Astrocyte of the spinal cord (primary cell): ENCODE measurements around the gene NCKAP5.

Experiments
- DNase-seq: peaks from one replicate; pipeline ENCODE4 v3.0.0; 2011; ENCODE audit warnings: low read depth, low spot score
- H3K4me3 ChIP-seq: 2 replicates; pipeline ENCODE4 v1.5.1; 2011; ENCODE audit warnings: low read depth, mild to moderate bottlenecking, low read length, moderate library complexity
- CTCF ChIP-seq: IDR thresholded peaks from 2 replicates; pipeline ENCODE4 v1.5.1; 2012; ENCODE audit warnings: low read depth, mild to moderate bottlenecking, low read length, inconsistent platforms
- in situ Hi-C: cut with HindIII; loops from 2 replicates; pipeline ENCODE4 v1.10.0; 2017; ENCODE audit warnings: low sequenced_read_pairs

The NCKAP5 gene

GRCh38 chr2:133077269-133077822 lies 490.9 kb downstream of the NCKAP5 start:
- no peak for TF ChIP-seq CTCF
- in situ Hi-C loops, result no loop called here

GRCh38 chr2:133072837-133073694 lies 495.2 kb downstream of the NCKAP5 start:
- no peak overlapping the region for H3K4me3 ChIP-seq
- no peak for TF ChIP-seq CTCF
- in situ Hi-C loops, result no loop called here
- no peak for DNase-seq

More at GRCh38 chr2:133077269-133077822, 490.9 kb downstream of the NCKAP5 start:
- DNase-seq, result no peak
- no peak overlapping the region for H3K4me3 ChIP-seq

GRCh38 chr2:133063775-133064174 lies 504.5 kb downstream of the NCKAP5 start:
- in situ Hi-C loops, result no loop called here
- peak; percentile 53 for DNase-seq
- TF ChIP-seq CTCF, result no peak
- H3K4me3 ChIP-seq, result no peak overlapping the region

- no peak for DNase-seq
- no peak for TF ChIP-seq CTCF
- in situ Hi-C loops, result no loop called here
Measured at GRCh38 chr2:133062931-133063665, 505.2 kb downstream of the NCKAP5 start.

GRCh38 chr2:133061874-133062593 lies 506.2 kb downstream of the NCKAP5 start:
- DNase-seq, result no peak
- no peak for TF ChIP-seq CTCF
- in situ Hi-C loops, result no loop called here
- H3K4me3 ChIP-seq, result no peak overlapping the region

More at GRCh38 chr2:133062931-133063665, 505.2 kb downstream of the NCKAP5 start:
- no peak overlapping the region for H3K4me3 ChIP-seq

GRCh38 chr2:133054297-133054696 lies 514.0 kb downstream of the NCKAP5 start:
- H3K4me3 ChIP-seq, result no peak overlapping the region
- in situ Hi-C loops, result no loop called here
- peak; percentile 12 for DNase-seq
- TF ChIP-seq CTCF, result no peak
